Mesenchymal stem cell (in vitro differentiated cells and primary cell): ENCODE results near the gene CDKN2C.
"Not testable (repeated sequence)": the region's sequence is repeated elsewhere in the genome, so short reads cannot be mapped to it uniquely, and the experiment has no call there.

ENCODE experiments used
- DNase-seq: peaks from one replicate; pipeline ENCODE4 v3.0.0-alpha.2; 2013
- H2AFZ ChIP-seq: one replicate; pipeline ENCODE4 v1.6.1; 2013; ENCODE audit warnings: low read depth, mild to moderate bottlenecking, control low read depth, inconsistent platforms, low read length, moderate library complexity
- H2AK5ac ChIP-seq: 2 replicates; pipeline ENCODE4 v1.6.1; 2013; ENCODE audit warnings: low read length, moderate library complexity, mild to moderate bottlenecking, inconsistent platforms; ENCODE audit not compliant: severe bottlenecking
- H2BK120ac ChIP-seq: one replicate; pipeline ENCODE4 v1.6.1; 2013; ENCODE audit warnings: low read depth, mild to moderate bottlenecking, inconsistent platforms, low read length, moderate library complexity
- H2BK12ac ChIP-seq, 2 experiments: one replicate each; pipeline ENCODE4 v1.6.1; 2013; ENCODE audit warnings: inconsistent platforms in 2 of 2, low read length in 2 of 2, mild to moderate bottlenecking in 2 of 2, moderate library complexity in 2 of 2, control low read depth in 1 of 2
- H2BK15ac ChIP-seq: one replicate; pipeline ENCODE4 v1.6.1; 2013; ENCODE audit warnings: mild to moderate bottlenecking, low read depth, inconsistent platforms; ENCODE audit not compliant: poor library complexity, severe bottlenecking
- H2BK5ac ChIP-seq: 2 replicates; pipeline ENCODE4 v1.6.1; 2013; ENCODE audit warnings: low read depth, mild to moderate bottlenecking, low read length, control low read depth, inconsistent platforms; ENCODE audit not compliant: poor library complexity, severe bottlenecking
- H3K14ac ChIP-seq, 2 experiments: one replicate each; pipeline ENCODE4 v1.6.1; 2013; ENCODE audit warnings: inconsistent platforms in 2 of 2, low read length in 2 of 2, control low read depth in 1 of 2, mild to moderate bottlenecking in 1 of 2, moderate library complexity in 1 of 2
- H3K18ac ChIP-seq, 2 experiments: one replicate each; pipeline ENCODE4 v1.6.1; 2013; ENCODE audit warnings: inconsistent platforms in 2 of 2, low read length in 2 of 2, control low read depth in 1 of 2, low read depth in 1 of 2, mild to moderate bottlenecking in 1 of 2
- H3K23ac ChIP-seq, 2 experiments: one replicate each; pipeline ENCODE4 v1.6.1; 2013; ENCODE audit warnings: inconsistent platforms in 2 of 2, low read length in 2 of 2, mild to moderate bottlenecking in 2 of 2, moderate library complexity in 2 of 2, control low read depth in 1 of 2
- H3K27ac ChIP-seq: 2 replicates; pipeline ENCODE4 v1.5.1; 2013; ENCODE audit warnings: mild to moderate bottlenecking, moderate library complexity, low read length, control low read depth, inconsistent platforms; ENCODE audit not compliant: poor library complexity, severe bottlenecking
- H3K27me3 ChIP-seq, 2 experiments: 2 replicates each; pipeline versions ENCODE4 v1.6.1 to v1.7.0; 2013; ENCODE audit warnings: low read length in 2 of 2, mild to moderate bottlenecking in 2 of 2, moderate library complexity in 2 of 2, control low read depth in 1 of 2, inconsistent platforms in 1 of 2; ENCODE audit not compliant: control insufficient read depth in 1 of 2, insufficient read depth in 1 of 2
- H3K36me3 ChIP-seq, 2 experiments: 2 replicates each; pipeline versions ENCODE4 v1.6.1 to v1.7.0; 2013; ENCODE audit warnings: low read length in 2 of 2, control low read depth in 1 of 2, inconsistent platforms in 1 of 2, low read depth in 1 of 2, mild to moderate bottlenecking in 1 of 2; ENCODE audit not compliant: insufficient read depth in 2 of 2, control insufficient read depth in 1 of 2
- H3K4ac ChIP-seq, 2 experiments: one replicate each; pipeline ENCODE4 v1.6.1; 2013; ENCODE audit warnings: inconsistent platforms in 2 of 2, low read length in 2 of 2, mild to moderate bottlenecking in 2 of 2, moderate library complexity in 2 of 2, control low read depth in 1 of 2, low read depth in 1 of 2
- H3K4me1 ChIP-seq: 2 replicates; pipeline ENCODE4 v1.6.1; 2013; ENCODE audit warnings: low read depth, low read length, control low read depth; ENCODE audit not compliant: control insufficient read depth, insufficient read depth
- H3K4me2 ChIP-seq: 2 replicates; pipeline ENCODE4 v1.6.1; 2013; ENCODE audit warnings: low read length, mild to moderate bottlenecking, inconsistent platforms; ENCODE audit not compliant: poor library complexity, severe bottlenecking
- H3K4me3 ChIP-seq, 2 experiments: 2 replicates each; pipeline versions ENCODE4 v1.5.1 to v1.7.0; 2013; ENCODE audit warnings: low read length in 2 of 2, mild to moderate bottlenecking in 2 of 2, control low read depth in 1 of 2, low read depth in 1 of 2; ENCODE audit not compliant: insufficient read depth in 1 of 2
- H3K79me1 ChIP-seq: replicated peaks from 2 replicates; pipeline ENCODE4 v1.6.1; 2013; ENCODE audit warnings: mild to moderate bottlenecking, control low read depth, low read length, inconsistent platforms; ENCODE audit not compliant: poor library complexity, severe bottlenecking
- H3K9ac ChIP-seq: 2 replicates; pipeline ENCODE4 v1.7.0; 2013; ENCODE audit warnings: mild to moderate bottlenecking, low read length, moderate library complexity
- H3K9me3 ChIP-seq: 2 replicates; pipeline ENCODE4 v1.7.0; 2013; ENCODE audit warnings: mild to moderate bottlenecking, low read length; ENCODE audit not compliant: control insufficient read depth
- H4K8ac ChIP-seq: one replicate; pipeline ENCODE4 v1.6.1; 2013; ENCODE audit warnings: inconsistent platforms, mild to moderate bottlenecking, low read length, moderate library complexity
- H4K91ac ChIP-seq: one replicate; pipeline ENCODE4 v1.6.1; 2013; ENCODE audit warnings: mild to moderate bottlenecking, low read length, inconsistent platforms
- WGBS: methylation state at CpG from one replicate; pipeline ENCODE4 v1.1.7; 2013; ENCODE audit warnings: mixed read lengths; 5-methylcytosine and 5-hydroxymethylcytosine counted together

The CDKN2C gene

DNA sequence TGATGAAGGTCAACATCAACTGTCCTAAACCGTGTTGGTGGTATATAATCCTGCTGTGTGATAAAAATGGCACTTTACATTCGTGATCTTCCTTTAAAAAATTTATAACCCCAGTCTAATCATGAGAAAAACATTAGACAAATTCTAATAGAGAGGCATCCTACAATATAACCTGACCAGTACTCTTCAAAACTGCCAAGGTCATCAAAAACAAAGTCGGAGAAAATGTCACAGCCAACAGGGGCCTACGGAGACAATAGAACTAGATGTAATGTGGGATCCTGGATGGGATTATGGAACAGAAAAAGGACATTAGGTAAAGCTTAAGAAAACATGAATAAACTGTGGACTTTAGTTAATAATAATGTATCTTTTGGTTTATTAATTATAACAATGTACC, 25.0 kb downstream of the CDKN2C start:
- WGBS = 77% methylated on average over 3 of the region's 4 CpGs
- DNase-seq = no peak
- H2AFZ ChIP-seq = no peak overlapping the region

DNA sequence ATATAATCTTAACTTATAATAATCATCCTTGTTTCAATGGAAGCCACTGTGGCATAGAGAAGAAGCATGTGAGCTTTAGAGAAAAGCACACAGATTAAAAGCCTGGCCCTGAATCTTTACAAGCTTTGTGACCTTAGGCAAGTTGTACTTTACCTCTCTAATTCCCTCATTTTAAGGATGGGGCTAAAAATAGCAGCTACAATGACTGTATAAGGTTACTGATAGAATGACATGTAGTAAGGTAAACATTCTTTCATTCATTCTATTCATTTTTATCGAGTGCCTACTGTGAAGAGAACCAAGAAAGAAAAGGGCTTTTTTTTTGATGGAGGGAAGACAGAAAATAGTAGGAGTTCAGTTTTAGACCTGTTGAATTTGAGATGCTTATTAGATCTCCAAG, 25.6 kb downstream of the CDKN2C start:
- Histone ChIP-seq H2BK5ac (no peak overlapping the region), H2AFZ (no peak overlapping the region), H2BK120ac (no peak overlapping the region), H3K9me3 (no peaks in the 10 kb centered on the region), H3K4me2 (no peak overlapping the region), H3K79me1 (no peaks in the 10 kb centered on the region), H3K9ac (no peak overlapping the region), H3K36me3 (no peaks in the 10 kb centered on the region), H3K23ac (no peak overlapping the region), H2BK15ac (no peak overlapping the region), H4K8ac (no peak overlapping the region), H3K27me3 (no peaks in the 10 kb centered on the region), H2BK12ac (no peak overlapping the region), H3K4ac (no peak overlapping the region), H4K91ac (no peak overlapping the region), H3K4me1 (no peaks in the 10 kb centered on the region), H2AK5ac (no peak overlapping the region), H3K4me3 (no peak overlapping the region), H3K27ac (no peak overlapping the region), H3K18ac (no peak overlapping the region), H3K14ac (no peak overlapping the region)
- no peak for DNase-seq
- 82% methylated on average over 1 of the region's 1 CpG for WGBS

More for the DNA sequence above, 25.0 kb downstream of the CDKN2C start:
- Histone ChIP-seq H3K4me3 (no peak overlapping the region), H3K79me1 (no peaks in the 10 kb centered on the region), H3K4me2 (no peak overlapping the region), H3K23ac (no peak overlapping the region), H3K27me3 (no peaks in the 10 kb centered on the region), H4K91ac (no peak overlapping the region), H3K4ac (no peak overlapping the region), H3K4me1 (no peaks in the 10 kb centered on the region), H3K9me3 (no peaks in the 10 kb centered on the region), H2BK12ac (no peak overlapping the region), H3K18ac (no peak overlapping the region), H2AK5ac (no peak overlapping the region), H3K14ac (no peak overlapping the region), H3K36me3 (no peaks in the 10 kb centered on the region), H2BK120ac (no peak overlapping the region), H2BK15ac (no peak overlapping the region), H3K27ac (no peak overlapping the region), H3K9ac (no peak overlapping the region), H2BK5ac (no peak overlapping the region), H4K8ac (no peak overlapping the region)

DNA sequence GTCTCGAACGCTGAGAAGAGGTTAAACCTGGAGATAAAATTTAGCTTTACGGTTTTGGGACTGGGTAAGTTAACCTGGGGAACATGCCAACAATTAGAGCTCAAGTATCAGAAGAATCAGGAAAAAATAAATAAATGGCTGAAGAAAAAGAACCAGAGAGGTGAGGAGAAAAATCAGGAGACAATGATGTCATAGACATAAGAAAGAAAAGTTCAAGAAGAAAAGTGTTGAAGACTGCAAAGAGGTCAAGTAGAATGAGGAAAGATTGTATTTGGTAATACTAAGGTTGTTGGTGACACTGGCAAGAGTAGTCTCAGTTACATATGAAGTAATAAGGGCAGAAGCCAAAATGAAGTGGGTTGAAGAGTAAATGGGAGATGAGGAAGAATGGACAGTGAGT, 26.0 kb downstream of the CDKN2C start:
- DNase-seq = no peak
- no peak overlapping the region for H4K91ac ChIP-seq

DNA sequence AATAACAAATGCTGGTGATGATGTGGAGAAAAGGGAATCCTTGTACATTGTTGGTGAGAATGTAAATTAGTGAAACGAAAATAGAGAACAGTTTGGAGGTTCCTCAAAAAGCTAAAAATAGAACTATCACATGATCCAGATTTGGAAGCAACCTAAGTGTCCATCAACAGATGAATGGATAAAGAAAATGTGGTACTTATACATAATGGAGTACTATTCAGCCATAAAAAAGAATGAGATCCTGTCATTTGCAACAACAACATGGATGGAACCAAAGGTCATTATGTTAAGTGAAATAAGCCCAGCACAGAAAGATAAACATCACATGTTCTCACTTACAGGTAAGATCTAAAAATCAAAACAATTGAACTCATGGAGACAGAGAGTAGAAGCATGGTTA, 29.3 kb downstream of the CDKN2C start:
- not testable (repeated sequence) for H2BK5ac ChIP-seq

More for the DNA sequence above, 26.0 kb downstream of the CDKN2C start:
- Histone ChIP-seq H2AFZ (no peak overlapping the region), H2BK12ac (no peak overlapping the region), H2BK120ac (no peak overlapping the region), H3K27me3 (no peaks in the 10 kb centered on the region), H3K4me1 (no peaks in the 10 kb centered on the region), H2AK5ac (no peak overlapping the region), H3K36me3 (no peaks in the 10 kb centered on the region), H3K9me3 (no peaks in the 10 kb centered on the region), H3K4me2 (no peak overlapping the region), H2BK15ac (no peak overlapping the region), H3K14ac (no peak overlapping the region), H3K27ac (no peak overlapping the region), H3K79me1 (no peaks in the 10 kb centered on the region), H3K4me3 (no peak overlapping the region), H3K4ac (no peak overlapping the region), H3K23ac (no peak overlapping the region), H4K8ac (no peak overlapping the region), H2BK5ac (no peak overlapping the region), H3K9ac (no peak overlapping the region), H3K18ac (no peak overlapping the region)
- 77% methylated on average over 3 of the region's 3 CpGs for WGBS

More for the DNA sequence above, 29.3 kb downstream of the CDKN2C start:
- not testable (repeated sequence) for H4K8ac ChIP-seq, DNase-seq, H3K4ac ChIP-seq, H3K9ac ChIP-seq, H3K18ac ChIP-seq, H3K14ac ChIP-seq, H2BK15ac ChIP-seq, H2BK120ac ChIP-seq, H3K79me1 ChIP-seq, H2AFZ ChIP-seq, H2AK5ac ChIP-seq, H3K4me3 ChIP-seq, H3K4me2 ChIP-seq, H3K27me3 ChIP-seq, H2BK12ac ChIP-seq, H3K4me1 ChIP-seq, H3K36me3 ChIP-seq, H3K23ac ChIP-seq, H4K91ac ChIP-seq, H3K27ac ChIP-seq, H3K9me3 ChIP-seq
- 0% methylated on average over 1 of the region's 1 CpG for WGBS
